ENCODE data around the gene CHRM4.

Gene CHRM4

DNA sequence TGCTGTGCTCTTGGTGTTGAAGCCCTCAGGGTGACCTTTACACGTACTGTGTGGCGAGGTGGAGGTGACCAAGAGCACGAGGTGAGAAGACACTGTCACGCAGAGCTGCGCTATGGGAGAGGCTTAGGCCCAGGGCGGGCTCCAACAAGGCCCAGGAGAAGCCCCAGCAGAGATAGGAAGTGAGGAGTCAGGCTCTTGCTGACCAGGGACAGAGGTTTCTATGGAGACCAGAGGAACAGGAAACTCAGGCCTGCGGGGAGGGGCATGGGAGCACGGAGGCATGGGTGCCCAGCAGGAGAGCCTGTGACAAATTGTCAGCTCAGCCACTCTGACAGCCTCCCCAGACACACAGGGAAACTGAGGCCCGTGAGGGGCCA is 28.6 kb downstream of the CHRM4 start:
- peak overlapping the region; percentile 91 for H3K27ac Mint-ChIP-seq
- intact Hi-C loops (cut with micrococcal nuclease), result no loop called here
- H3K4me3 Mint-ChIP-seq, result peak overlapping the region; percentile 75
- H3K36me3 Mint-ChIP-seq (ENCODE audit: low read depth), result peaks cover 40% of the 10 kb centered on the region
- H3K9me3 Mint-ChIP-seq, result no peaks in the 10 kb centered on the region
- no peaks in the 10 kb centered on the region for H3K27me3 Mint-ChIP-seq
- H3K4me1 Mint-ChIP-seq (ENCODE audit: low read depth), result peaks cover 74% of the 10 kb centered on the region

DNA sequence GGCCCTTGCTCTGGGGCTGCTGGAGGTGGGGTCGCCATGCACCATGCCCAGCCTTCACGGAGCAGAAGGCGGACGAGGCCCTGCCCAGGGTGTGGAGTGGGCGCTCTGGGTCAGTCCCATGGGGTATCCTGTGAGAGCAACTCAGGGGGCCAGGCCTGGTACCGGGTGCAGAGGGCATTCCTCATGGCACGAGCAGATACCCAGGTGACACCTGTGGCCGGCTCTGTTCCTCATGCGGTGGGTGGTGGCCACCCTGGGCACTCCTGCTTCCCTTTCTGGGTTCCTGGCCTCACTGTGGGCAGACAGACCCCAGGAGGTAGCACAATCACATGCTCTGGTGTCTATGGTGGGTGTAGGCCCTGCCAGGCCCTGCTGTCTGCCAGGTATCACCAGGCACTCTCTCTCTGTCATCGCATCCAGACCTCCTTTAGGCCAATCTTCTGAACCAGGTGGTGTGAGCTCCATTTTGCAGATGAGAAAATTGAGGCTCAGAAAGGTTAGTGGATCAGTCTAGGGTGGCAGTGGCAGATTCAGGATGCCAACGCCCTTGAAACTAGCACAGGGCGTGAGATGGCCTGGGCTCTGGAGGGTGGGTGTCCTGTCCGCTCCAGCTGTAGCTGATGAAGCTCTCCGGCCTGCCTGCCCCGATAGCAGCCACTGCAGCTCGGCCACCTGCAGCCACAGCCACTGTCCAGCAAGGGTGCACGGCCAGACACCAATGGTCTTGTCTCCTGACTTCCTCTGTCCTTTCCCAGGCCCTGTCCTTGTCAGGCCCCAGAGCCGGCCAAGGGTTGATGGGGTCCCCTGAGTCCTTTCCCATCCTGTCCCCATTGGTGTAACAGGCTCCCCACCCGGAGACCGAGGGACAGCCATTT is 29.2 kb downstream of the CHRM4 start:
- peaks cover 79% of the 10 kb centered on the region for H3K4me1 Mint-ChIP-seq (ENCODE audit: low read depth)
- intact Hi-C loops (cut with micrococcal nuclease), result no loop called here
- H3K4me3 Mint-ChIP-seq, result peak overlapping the region; percentile 75
- no peaks in the 10 kb centered on the region for H3K9me3 Mint-ChIP-seq
- peaks cover 39% of the 10 kb centered on the region for H3K36me3 Mint-ChIP-seq (ENCODE audit: low read depth)
- H3K27ac Mint-ChIP-seq, result peak overlapping the region; percentile 91
- H3K27me3 Mint-ChIP-seq, result no peaks in the 10 kb centered on the region

DNA sequence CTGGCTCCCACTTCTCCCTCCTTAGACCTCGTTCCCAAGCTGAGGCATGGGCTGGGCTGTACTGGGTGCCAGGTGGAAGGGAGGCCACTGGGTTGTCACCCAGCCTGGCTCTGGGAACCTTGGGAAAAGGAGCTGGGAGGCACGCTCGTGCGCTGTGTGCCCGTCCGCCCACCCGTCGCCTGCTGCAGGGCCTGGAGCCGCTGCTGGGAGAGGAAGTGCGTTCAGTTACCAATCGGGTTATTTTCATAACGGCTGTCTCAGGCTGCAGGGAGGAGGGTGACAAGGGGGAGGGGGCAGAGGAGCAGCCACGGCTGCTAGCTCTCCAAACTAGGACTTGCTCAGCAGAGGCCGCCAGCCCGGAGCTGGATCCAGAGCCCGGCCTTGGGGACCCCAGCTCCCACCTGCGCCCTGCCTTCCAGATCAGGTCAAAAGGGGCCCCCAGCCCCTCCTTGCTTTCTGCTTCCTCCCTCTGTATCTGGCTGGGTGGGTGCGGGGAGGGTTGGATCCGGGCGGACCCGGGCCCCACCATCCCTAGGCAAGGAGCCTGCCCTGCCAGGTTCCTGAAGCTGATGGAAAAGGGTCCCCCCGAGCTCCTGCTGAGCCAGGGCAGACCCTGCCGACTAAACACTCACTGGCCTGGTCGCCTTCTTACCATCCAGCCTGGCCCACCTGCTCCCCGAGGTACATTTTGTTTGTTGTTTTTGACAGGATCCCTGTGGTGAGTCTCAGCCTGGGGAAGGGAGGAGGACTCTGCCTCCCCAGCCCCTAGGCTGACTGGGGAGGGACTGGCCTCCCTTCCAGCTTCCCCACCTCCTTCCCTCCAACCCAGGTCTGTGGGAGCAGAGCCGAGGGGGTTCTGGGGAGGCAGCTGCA is 30.1 kb downstream of the CHRM4 start:
- Mint-ChIP-seq H3K4me3 (peak overlapping the region; percentile 75), H3K27ac (peak overlapping the region; percentile 91), H3K4me1 (ENCODE audit: low read depth) (peaks cover 79% of the 10 kb centered on the region), H3K9me3 (no peaks in the 10 kb centered on the region), H3K27me3 (no peaks in the 10 kb centered on the region), H3K36me3 (ENCODE audit: low read depth) (peaks cover 34% of the 10 kb centered on the region)
- intact Hi-C loops (cut with micrococcal nuclease), result no loop called here

DNA sequence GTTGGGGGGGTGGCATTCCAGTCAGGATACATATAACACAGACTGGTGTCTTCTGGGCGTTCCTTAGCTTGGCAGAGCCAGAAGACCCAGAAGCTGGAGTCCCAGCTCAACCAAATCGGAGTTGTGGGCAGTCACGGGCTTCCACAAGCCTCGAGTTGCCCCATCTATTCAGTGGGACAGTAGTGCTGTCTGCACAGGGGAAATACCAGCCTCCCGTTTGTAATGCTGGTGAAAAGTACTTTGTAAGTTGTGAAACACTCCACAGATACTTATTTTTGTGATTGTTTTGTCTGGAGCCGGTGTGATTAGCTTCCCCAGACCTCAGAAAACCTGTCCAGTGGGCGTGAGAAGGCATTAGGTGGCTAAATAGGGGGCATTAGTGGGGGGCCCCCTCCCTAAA is 30.7 kb downstream of the CHRM4 start:
- peaks cover 34% of the 10 kb centered on the region for H3K36me3 Mint-ChIP-seq (ENCODE audit: low read depth)
- H3K4me1 Mint-ChIP-seq (ENCODE audit: low read depth), result peaks cover 79% of the 10 kb centered on the region
- intact Hi-C loops (cut with micrococcal nuclease), result no loop called here
- H3K9me3 Mint-ChIP-seq, result no peaks in the 10 kb centered on the region
- peak overlapping the region; percentile 75 for H3K4me3 Mint-ChIP-seq
- H3K27me3 Mint-ChIP-seq, result no peaks in the 10 kb centered on the region
- H3K27ac Mint-ChIP-seq, result peak overlapping the region; percentile 91

DNA sequence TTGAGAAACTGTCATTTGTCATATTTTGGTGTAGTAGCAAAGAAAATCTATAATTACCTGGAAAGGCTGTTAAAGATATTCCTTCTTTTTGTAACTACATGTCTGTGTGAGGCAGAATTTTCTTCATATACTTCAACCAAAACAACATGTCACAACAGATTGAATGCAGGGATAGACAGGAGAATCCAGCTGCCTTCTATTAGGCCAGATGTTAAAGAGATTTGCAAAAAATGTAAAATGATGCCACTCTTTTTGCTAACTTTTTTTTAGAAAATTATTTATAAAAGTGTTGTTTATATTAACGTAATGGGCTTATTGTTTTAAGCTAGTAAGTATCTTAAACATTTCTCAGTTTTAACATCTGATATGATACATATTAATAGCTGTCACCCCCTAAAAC is 31.6 kb downstream of the CHRM4 start:
- Mint-ChIP-seq H3K9me3 (no peaks in the 10 kb centered on the region), H3K36me3 (ENCODE audit: low read depth) (peaks cover 35% of the 10 kb centered on the region), H3K4me1 (ENCODE audit: low read depth) (peaks cover 77% of the 10 kb centered on the region), H3K27ac (peak overlapping the region; percentile 91), H3K4me3 (no peak overlapping the region), H3K27me3 (no peaks in the 10 kb centered on the region)
- intact Hi-C loops (cut with micrococcal nuclease), result no loop called here

DNA sequence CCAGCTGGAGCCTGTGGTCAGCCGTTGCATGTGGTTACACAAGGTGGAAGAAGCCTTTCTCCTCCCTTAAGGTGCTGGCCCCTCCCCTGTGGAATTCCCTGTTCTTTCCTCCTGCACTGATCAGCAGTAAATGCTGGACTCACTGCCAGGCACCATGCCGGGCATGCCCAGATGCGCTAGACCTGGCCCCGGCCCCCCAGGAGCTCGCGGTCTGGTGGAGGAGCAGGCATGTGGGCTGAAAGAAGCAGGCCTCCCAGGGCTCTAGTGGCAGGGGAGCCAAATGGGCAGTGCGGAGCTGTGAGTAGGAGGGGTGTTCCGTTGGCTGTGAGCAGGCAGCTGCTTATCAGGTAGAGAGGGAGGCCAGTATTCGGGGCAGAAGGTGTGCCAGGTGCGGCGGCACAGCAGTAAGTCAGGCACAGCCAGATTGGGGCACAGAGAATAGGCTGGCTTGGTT is 34.1 kb downstream of the CHRM4 start:
- peaks cover 75% of the 10 kb centered on the region for H3K4me1 Mint-ChIP-seq (ENCODE audit: low read depth)
- peak overlapping the region; percentile 62 for H3K27ac Mint-ChIP-seq

DNA sequence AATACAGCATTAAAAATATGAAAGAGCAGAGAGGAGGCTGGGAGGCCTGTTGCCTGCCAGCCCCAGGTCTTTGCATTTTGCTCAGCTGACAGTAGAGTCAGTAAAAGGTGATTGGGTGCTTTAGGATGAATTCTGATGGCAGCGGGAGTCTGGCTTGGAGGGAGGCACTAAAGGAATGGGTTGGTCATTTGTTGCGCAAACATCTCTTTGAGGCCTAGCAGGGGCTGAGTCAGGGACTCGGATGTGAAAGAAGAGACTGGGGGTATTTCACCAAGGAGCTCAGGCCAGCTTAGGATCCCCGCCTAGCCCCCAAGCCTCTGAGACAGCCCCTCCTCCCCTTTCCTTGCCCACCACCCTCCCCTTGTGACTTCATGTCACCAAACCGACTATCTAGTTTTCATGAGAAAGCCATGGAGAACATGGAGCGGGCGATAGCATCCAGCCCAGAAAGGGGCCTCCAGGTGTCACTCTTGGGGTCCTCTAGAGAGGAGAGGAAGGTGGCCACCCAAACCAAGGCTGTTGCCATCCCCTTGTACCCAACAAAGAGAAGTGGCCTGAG is 34.6 kb downstream of the CHRM4 start:
- Mint-ChIP-seq H3K4me1 (ENCODE audit: low read depth) (peaks cover 75% of the 10 kb centered on the region), H3K9me3 (no peaks in the 10 kb centered on the region), H3K27me3 (no peaks in the 10 kb centered on the region), H3K27ac (peak overlapping the region; percentile 62), H3K36me3 (ENCODE audit: low read depth) (peaks cover 50% of the 10 kb centered on the region), H3K4me3 (no peak overlapping the region)
- intact Hi-C loops (cut with micrococcal nuclease), result no loop called here

More for the DNA sequence above, 34.1 kb downstream of the CHRM4 start:
- no peaks in the 10 kb centered on the region for H3K27me3 Mint-ChIP-seq
- intact Hi-C loops (cut with micrococcal nuclease), result no loop called here
- no peaks in the 10 kb centered on the region for H3K9me3 Mint-ChIP-seq
- H3K36me3 Mint-ChIP-seq (ENCODE audit: low read depth), result peaks cover 49% of the 10 kb centered on the region
- no peak overlapping the region for H3K4me3 Mint-ChIP-seq

DNA sequence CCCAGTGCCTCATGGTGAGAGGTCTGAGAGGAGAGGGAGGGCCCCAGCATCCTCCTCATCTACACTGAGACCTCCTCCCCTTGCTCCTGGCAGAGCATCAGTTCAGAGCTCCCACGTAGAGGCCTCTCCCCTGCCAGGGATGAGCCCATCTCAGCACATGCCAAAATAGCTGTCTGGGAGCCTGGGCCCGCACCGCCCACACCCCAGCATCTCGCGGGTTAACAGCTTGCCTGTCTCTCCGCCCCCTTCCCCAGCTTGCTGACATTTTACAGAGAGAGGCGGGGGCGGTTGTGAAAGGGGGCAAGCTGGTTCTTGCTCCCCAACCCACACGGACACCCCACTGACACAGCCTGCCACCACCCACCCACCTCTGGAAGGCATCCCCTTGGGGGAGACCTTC is 37.9 kb downstream of the CHRM4 start:
- intact Hi-C loops (cut with micrococcal nuclease), result no loop called here
- H3K36me3 Mint-ChIP-seq (ENCODE audit: low read depth), result peaks cover 66% of the 10 kb centered on the region

DNA sequence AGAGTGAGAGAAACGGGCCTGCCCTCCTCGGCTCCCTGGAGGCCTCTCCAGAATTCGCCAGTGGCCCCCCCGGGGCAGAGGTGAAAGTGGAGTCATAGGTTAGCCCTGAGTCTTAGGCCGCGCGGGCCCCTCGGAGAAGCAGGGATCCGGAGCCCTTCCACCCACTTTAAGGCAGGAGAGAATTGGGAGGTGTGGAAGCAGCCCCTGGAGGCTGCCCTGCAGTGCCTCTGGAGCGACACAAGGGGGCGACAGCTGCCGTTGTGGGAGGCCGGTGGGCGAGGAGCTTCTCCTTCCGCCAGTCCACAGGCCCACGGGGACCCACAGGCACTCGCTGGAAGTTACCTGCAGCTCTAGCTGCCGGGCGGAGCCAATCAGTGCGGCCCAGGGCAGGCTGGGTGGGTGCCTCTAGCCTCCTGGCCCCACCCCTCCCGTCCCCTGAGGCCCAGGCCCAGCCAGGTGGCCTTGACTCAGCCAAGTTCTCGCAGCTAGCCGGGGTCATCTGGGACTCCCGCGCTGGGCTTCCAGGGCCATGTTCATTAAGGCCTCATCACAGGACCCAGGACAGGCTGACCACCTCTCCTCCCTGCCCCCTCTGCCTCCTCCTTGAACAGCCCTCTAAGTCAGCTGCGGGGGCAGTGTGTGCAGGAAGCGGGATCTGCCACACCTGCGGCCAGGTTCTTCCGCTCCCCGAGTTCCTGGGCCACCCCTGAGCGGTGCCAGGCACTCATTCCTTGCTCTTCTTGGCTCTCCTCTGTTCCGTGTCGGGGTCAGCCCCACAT is 39.3 kb downstream of the CHRM4 start:
- Mint-ChIP-seq H3K9me3 (no peaks in the 10 kb centered on the region), H3K27me3 (no peaks in the 10 kb centered on the region), H3K4me3 (no peak overlapping the region), H3K36me3 (ENCODE audit: low read depth) (peaks cover 62% of the 10 kb centered on the region), H3K27ac (peak overlapping the region; percentile 39), H3K4me1 (ENCODE audit: low read depth) (peaks cover 85% of the 10 kb centered on the region)
- intact Hi-C loops (cut with micrococcal nuclease), result loop anchor here (1.0 kb wide), 1 partner anchor 15 kb away; no protein-coding TSS in a partner anchor

More for the DNA sequence above, 37.9 kb downstream of the CHRM4 start:
- H3K27ac Mint-ChIP-seq, result no peak overlapping the region
- H3K27me3 Mint-ChIP-seq, result no peaks in the 10 kb centered on the region
- H3K4me1 Mint-ChIP-seq (ENCODE audit: low read depth), result peaks cover 86% of the 10 kb centered on the region
- no peaks in the 10 kb centered on the region for H3K9me3 Mint-ChIP-seq
- H3K4me3 Mint-ChIP-seq, result no peak overlapping the region

DNA sequence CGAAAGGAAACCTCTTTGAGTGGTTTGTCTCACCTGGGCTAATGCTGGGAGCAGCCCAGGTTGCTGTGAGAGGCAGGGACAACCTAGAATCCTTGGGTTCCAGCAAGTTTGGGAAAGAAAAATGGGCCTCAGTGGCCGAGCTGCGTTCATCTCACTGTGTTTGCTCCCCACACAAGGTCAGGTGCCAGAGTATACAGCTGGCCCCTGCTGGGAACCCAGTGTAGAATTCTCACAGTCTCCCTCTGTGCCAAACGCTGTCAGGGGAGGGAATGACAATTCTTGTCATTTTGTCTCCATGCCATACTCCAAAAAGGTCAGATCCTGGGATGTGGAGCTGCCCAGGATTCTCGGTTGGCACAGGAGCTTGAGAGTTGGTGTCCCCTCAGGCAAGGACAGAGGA is 40.0 kb downstream of the CHRM4 start:
- Mint-ChIP-seq H3K9me3 (no peaks in the 10 kb centered on the region), H3K36me3 (ENCODE audit: low read depth) (peaks cover 65% of the 10 kb centered on the region), H3K4me1 (ENCODE audit: low read depth) (peaks cover 84% of the 10 kb centered on the region), H3K27me3 (no peaks in the 10 kb centered on the region), H3K4me3 (no peak overlapping the region), H3K27ac (peak overlapping the region; percentile 50)
- intact Hi-C loops (cut with micrococcal nuclease), result loop anchor here (1.0 kb wide), 1 partner anchor 16 kb away; no protein-coding TSS in a partner anchor

DNA sequence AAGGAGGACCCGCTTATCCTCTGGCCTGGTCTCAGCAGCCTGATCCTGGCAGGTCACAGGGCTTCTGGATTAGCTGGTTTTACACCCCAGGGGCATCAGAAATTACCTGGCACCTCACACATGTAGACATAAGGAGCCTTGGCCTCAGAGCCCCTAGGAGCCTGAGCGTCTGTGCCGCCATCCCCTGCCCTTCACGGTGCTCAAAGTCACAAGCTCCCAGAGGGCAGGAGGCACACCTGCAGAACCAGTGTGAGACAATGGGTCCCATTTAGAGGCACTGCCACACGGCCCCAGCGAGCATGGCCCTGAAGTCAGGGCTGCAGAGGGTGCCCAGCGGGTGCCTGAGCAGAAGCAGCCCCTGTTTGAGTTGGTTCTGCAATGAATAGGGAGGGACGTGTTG is 40.4 kb downstream of the CHRM4 start:
- Mint-ChIP-seq H3K36me3 (ENCODE audit: low read depth) (peaks cover 65% of the 10 kb centered on the region), H3K27me3 (no peaks in the 10 kb centered on the region), H3K4me1 (ENCODE audit: low read depth) (peaks cover 84% of the 10 kb centered on the region), H3K9me3 (no peaks in the 10 kb centered on the region), H3K4me3 (no peak overlapping the region), H3K27ac (peak overlapping the region; percentile 50)
- intact Hi-C loops (cut with micrococcal nuclease), result no loop called here

DNA sequence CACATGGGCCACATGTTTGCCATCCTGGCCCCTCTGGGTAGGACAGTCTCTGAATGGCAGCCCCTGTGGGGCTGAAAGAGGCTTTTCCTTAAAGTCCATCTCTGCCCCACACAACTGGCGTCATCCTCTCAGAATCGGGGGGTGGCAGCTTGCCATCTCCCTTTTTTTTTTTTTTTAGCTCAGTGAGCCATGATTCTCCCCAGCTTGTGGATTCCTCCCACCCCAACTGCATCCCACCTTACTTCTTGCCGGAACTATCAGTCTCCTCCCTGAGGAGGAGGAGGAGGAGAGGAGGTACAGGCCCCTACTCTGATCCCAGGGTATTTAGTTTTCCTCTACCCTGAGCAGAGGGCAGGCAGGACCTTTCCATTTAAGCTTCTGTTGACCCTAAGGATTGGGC is 40.9 kb downstream of the CHRM4 start:
- no peaks in the 10 kb centered on the region for H3K27me3 Mint-ChIP-seq
- H3K4me3 Mint-ChIP-seq, result no peak overlapping the region
- peak overlapping the region; percentile 50 for H3K27ac Mint-ChIP-seq
- H3K36me3 Mint-ChIP-seq (ENCODE audit: low read depth), result peaks cover 65% of the 10 kb centered on the region
- H3K4me1 Mint-ChIP-seq (ENCODE audit: low read depth), result peaks cover 84% of the 10 kb centered on the region
- intact Hi-C loops (cut with micrococcal nuclease), result no loop called here
- no peaks in the 10 kb centered on the region for H3K9me3 Mint-ChIP-seq

Measured in dendritic cell treated with granulocyte-macrophage colony-stimulating factor and Interleukin-4, amounts not matched to agents 40 ng/mL and 50 ng/mL, for 4 days (primary cell).